Activated CD4-positive, alpha-beta T cell treated with anti-CD3 and anti-CD28 coated beads for 48 hours (primary cell): Measurements from ENCODE around the gene SLC10A1.

Experiments
- DNase-seq: peaks from one replicate; pipeline ENCODE4 v3.0.0-alpha.2; 2020

The SLC10A1 gene

DNA sequence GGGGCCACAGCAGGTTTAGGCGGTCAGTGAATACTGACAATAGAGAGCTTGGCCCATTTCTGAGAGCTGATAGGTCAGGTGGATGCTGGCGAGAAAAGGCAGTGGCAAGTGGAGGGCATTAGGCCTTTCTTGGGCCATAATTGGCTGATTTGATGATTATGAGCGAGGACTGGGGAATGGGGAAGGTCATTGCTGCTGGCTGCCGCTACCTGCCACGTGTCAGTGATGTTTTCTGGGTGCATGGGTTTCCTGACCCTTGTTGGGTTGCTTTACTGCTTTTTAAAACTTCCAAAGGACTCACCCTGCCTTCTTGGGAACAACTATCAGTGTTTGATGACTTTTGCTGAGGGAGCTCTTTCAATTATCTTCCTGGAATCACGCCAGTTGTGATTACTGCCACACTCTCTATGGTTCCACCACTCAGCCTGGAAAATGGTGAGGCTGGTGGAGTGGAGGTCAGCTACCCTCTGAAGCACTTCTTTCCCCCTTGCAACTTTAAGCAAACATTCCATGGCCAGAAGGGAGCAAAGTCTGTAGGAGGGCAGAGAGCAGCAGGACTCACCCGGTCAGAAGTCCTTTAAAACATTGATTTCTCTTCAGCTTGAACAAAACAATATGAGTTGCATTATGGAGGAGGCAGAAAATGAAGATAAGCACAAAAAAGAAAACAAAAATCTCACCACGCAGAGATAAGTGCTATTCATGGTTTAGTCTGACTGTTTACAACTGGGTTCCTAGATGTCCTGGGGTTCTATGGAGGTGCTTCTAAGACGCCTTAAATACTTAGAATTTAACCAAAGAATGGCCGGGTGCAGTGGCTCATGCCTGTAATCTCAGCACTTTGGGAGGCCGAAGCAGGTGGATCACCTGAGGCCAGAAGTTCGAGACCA lies 12.1 kb upstream of the SLC10A1 start:
- DNase-seq = no peak

DNA sequence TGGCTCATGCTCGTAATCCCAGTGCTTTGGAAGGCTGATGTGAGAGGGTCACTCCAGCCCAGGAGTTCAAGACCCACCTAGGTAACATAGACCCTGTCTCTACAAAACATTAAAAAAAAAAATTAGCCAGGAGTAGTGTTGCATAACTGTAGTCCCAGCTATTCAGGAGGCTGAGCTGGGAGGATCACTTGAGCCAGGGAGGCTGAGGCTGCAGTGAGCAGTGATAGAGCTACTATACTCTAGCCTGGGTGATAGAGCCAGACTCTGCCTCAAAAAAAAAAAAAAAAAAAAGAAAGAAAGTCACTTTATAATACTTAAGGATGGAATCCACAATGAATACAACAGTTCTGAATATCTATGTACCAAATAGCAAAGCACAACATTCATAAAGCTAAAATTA lies 10.2 kb upstream of the SLC10A1 start:
- no peak for DNase-seq

DNA sequence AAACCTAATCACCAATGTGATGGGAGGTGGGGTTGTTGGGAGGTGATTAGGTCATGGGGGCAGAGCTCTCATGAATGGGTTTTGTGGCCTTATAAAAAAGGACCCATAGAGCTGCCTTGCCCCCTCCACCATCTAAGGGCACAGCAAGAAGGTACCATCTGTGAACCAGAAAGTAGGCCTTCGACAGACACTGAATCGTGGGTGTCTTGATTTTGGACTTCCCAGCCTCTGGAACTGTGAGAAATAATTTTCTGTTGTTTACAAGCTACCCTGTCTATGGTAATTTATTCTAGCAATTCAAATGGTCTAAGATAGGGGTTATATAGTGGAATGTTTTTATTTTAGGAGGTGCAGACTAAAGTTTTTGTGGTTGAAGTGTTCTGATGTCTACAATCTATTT lies 7.9 kb upstream of the SLC10A1 start:
- DNase-seq = no peak

DNA sequence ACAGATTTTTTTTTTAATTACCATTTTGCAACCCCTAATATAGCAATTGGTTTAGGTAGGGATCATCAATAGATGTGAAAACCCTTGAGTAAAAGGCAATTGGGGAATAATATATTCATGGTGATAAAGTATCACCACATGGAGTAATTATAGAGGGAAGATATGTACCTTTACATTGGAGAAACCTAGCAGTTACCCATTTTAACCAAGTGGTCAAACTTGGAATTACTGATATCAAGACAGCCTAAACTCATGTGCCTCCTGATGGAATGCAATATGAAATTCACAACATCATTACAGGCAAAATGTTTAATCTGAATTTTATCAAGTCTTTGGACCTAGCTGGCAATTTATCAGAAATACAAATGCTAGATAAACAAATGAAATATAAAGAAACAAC lies 6.7 kb upstream of the SLC10A1 start:
- DNase-seq = no peak

DNA sequence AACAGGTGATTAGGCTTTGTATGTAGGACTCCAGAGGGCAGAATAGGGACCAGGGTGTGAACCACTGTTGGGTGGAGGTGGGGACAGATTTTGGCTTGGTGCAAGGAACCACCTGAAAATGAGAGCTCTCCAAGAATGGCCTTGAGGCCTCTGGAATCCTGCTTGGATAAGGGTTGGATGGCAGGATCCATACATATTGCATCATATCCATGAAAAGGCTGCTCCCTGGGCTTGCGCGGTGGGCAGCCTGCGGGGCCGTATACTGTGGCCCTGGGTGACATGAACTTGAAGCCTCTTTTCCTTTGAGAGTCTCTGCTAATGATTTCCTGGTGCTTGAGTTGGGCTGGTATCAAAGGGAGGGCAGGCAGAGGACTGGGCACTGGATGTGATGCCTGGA lies 1.3 kb upstream of the SLC10A1 start:
- no peak for DNase-seq

DNA sequence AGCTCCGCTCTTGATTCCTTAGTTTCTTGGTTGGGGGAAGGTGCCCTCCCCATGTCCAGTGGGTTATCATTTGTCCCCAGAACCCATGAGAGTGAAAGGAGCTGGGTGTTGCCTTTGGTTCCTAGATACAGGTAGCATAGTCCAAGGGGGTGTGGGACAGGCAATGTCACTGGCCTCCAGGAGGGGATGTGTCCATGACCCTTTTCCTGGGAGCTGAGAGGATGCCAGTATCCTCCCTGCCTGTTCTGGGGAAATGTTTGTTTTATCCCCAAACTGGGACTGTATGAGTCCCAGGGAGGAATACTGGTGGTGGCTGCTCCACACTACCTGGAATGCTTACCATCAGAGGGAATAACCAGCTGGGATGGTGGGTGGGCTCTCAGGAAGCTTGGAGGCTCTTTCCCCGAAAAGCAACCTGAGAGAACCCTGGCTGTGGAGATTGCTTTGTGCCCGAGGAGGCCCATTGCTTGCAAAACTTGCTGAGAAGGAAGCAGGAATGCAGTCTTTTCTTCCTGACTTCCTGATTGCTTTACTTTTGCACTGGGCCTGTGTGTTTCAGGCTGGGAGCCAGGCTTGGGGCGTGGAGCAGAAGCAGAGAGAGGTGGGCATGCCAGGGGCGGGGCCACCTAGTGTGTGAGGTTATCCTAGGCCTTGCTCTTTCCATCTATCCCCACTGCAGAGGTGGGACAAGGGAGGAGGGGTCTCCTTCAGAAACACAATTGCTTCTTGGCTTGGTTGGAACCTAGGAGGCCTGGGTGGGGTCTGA lies 715 bp upstream of the SLC10A1 start:
- no peak for DNase-seq

DNA sequence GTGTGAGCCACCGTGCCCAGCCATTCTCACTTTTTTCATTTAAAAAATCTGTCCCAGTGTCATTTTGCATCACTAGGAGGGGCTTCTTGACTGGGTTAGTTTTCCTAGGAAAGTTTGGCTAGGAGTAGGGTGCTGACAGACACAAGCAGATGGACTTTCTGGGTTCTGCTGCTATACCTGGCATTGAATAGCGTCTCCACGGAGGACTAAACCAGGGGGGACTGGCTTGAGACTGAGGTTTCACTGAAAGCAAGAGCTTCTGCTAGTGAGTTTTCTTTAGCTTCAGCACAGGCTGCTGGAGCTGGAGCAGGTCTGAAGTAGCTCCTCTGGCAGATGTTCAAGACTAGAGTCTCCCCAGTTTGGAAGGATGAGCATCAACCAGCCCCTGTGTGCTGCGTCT lies 1.4 kb downstream of the SLC10A1 start:
- no peak for DNase-seq

DNA sequence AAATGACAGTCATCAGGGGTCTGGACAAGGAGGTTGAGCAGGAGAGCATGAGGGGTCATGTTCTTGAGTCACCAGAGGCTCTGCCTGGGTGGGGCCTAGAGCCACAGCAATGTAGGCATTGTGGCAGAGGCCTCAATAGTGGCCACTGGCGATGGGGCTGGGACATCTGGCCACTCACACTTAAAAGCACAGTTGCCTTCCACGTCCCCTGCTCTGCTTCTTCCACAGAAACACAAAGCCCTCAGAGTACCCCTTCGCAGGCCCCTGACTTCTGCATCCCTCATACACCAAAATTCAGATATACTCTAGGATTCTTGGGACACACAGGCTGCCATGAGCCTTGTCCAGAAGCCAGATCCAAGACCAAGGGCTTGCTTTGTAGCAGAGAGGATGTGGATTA lies 2.2 kb downstream of the SLC10A1 start:
- no peak for DNase-seq

DNA sequence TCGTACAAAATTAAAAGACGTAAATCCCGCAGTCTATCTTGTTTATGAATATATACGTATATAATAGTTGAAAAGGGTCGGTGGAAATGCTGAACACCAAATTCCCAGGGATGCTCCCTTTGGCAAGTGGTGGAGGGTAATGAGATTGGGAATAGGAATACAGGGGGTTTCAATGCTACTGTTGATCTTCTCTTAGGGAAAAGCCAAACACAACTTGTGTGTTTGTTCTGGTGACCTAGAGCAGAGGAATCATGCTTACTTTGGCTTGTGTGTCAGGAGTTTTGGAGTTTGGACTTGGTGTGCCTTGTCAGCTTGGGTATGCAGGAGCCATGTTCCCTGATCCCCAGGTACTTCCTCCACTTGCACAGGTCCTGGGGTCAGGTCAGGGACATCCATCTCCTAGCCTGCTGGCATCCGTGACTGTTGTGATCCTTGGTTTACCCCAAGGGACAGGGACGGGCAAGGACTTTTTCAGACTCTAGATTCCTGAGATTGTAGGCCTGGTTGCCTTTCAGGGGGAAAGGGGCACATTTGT lies 4.1 kb downstream of the SLC10A1 start:
- no peak for DNase-seq

DNA sequence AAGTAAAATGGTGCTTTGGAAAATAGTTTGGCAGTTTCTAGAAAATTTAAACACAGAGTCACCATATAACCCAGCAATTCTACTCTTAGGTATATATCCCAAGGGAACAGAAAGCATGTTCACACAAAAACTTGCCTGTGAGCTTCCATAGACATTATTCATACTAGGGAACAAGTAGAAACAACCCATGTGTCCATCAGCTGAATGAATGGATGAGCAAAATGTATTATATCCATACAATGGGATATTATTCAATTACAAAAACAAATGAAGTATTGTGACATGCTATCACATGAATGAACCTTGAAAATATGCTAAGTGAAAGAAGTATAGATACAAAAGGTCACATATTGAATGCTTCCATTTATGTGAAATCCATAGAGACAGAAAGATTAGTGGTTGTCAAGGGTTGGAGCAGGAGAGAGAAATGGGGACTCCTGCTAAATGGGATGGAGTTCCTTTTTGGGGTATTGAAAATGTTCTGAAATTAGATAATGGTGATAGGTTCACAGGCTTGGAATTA lies 7.9 kb downstream of the SLC10A1 start:
- DNase-seq = no peak

DNA sequence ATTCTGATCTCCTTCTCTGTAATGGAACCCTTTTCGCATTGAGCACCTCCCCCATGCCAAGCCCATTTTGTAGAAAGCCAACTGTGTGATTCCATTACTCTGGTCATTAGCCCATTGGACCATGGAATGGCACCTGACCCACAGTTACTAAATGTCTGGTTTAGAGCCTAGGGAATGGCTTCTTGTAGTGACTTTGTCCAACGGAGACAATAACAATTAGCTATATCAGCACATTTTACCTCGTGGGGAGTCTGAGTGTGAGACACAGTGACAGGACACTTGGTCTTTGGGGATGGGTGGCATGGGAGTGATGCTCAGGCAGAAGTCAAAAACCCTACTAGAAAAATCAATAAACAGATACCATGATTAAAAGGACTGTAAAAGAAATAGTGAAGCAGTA lies 10.4 kb downstream of the SLC10A1 start:
- DNase-seq = no peak

DNA sequence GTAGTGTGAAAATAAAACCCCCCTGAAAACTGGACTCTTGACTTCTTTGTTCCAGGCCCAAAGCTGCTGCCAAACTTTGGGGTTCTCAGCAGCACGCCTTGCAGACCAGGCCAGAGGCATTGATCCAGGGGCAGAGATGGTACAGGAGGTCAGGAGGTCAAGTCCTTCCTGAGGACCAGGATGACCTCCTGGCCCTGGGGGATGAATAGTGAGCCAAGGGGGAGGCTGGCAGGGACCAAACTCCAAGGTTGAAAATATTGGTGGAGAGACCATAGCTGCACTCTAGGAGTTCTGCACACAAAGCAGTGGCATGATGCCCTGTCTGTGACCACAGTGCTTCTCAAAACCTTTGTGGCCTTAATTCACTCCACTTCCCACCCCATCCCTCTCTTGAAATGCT lies 12.1 kb downstream of the SLC10A1 start:
- DNase-seq = no peak

DNA sequence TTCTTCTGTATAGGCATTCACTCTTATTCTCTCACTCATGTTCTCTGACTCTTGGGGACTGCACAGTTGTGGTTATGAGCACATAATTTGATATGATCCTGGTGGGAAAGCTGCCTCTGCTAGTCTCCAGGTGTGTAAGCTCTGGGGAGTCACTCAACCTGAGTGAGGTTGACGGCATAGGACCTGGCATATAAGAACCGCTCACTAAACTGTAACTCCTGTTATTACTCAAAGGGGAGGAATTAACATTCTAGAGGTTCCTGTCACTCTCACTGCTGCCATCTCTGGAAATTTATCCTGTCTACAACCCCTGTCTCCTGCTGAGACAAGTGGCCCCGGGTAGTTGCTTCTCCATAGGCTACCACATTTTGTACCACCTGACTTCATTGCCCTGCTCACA lies 16.1 kb downstream of the SLC10A1 start:
- DNase-seq = no peak

DNA sequence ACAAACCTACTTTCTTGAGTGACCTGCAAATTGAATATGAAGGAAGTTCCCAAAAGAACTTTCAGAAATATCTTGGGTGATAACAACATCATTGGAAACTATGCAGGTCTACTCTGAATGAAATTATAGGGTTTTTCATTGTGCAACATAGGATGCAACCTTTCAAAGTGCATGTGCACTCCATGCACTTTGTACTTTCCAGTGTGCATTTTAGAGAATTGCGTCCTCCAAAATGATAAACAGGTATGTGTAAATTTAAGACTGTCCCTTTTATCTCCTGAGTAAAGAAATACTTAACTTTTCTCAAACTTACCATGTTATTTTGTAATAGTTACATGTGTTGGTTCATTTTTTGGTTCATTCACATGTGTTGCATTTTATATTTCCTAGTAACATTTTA lies 16.9 kb downstream of the SLC10A1 start:
- DNase-seq = no peak

DNA sequence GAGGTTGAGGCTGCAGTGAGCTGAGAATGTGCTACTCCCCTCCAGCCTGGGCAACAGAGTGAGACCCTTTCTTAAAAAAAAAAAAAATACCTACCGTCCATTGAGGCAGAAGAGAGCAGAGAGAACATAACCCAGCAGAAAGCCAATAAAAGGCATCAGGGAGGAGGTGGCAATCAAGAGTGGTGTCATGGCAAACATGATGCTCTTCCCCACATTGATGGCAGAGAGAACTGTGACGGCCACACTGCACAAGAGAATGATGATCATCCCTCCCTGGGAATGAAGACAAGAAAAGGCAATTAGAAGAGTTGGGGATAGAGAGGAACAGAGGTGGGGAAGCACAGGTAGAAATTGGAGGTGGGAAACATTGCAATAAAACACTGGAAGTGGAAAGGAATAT lies 18.0 kb downstream of the SLC10A1 start:
- no peak for DNase-seq

DNA sequence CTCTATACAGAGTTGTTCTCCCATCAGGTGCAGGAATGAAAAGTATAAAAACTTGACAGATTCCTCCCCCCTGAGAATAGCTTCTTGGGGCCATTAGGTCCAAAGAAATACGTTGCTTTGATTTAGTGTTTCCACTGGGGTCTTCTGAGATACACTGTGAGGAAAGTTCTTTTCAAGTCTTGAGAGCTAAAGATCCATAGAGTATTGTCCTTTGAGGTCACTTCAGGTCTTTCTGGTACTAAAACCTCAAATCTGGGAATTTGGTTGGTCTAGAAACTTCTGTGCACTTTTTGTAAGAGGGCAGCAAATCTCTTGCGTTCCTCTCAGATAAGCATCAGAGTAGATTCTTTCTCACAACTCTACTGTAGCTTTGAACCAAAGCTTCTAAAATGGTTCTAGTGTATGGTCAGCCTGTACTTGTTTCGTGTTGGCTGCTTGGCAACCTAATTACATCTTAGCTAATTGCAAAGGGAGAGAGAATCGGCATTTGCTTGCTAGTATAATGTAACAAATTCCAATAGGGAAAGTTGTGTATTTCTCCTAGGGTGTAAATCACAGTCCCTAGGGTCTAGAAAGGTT lies 20.1 kb downstream of the SLC10A1 start:
- no peak for DNase-seq

DNA sequence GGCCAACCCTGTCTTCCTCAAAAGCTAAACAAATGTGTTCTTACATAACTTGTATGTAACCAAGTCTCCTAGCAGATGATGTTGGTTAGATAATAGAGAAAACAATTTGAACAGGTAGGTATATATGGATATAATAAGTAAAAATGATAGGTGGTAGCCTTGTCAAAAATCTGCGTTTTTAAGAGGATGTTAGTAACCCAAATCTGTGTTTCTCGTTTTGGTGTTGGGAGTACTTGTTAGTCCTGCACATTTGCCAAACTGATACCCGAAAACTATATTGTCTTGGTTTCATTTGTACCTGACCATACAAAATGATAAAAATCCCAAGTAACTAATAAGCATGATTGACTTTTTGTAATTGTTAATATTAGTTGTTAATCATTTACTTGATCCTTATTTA lies 22.0 kb downstream of the SLC10A1 start:
- no peak for DNase-seq

DNA sequence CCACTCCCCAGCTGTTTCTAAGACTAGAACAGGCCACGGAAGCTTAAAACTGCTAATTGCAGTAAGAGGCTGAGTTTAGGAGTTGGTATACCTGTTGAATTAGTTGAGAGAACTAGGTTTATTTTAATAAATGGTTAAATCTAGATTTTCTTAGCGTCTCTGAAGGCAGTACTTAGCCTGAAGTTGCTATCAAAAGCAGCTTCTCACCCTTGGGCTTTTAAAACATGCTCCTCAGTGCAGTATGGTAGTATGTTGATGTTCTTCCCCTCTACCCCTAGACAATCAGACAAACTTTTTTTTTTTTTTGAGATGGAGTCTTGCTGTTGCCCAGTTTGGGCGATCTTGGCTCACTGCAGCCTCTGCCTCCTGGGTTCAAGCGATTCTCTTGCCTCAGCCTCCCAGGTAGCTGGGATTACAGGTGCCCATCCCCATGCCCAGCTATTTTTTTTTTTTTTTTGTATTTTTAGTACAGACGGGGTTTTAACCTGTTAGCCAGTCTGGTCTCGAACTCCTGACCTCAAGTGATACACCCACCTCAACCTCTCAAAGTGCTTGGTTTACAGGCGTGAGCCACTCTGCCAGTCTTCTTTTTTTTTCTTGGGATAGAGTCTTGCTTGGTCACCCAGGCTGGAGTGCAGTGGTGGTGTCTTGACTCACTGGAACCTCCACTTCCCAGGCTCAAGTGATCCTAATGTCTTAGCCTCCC lies 23.3 kb downstream of the SLC10A1 start:
- no peak for DNase-seq

DNA sequence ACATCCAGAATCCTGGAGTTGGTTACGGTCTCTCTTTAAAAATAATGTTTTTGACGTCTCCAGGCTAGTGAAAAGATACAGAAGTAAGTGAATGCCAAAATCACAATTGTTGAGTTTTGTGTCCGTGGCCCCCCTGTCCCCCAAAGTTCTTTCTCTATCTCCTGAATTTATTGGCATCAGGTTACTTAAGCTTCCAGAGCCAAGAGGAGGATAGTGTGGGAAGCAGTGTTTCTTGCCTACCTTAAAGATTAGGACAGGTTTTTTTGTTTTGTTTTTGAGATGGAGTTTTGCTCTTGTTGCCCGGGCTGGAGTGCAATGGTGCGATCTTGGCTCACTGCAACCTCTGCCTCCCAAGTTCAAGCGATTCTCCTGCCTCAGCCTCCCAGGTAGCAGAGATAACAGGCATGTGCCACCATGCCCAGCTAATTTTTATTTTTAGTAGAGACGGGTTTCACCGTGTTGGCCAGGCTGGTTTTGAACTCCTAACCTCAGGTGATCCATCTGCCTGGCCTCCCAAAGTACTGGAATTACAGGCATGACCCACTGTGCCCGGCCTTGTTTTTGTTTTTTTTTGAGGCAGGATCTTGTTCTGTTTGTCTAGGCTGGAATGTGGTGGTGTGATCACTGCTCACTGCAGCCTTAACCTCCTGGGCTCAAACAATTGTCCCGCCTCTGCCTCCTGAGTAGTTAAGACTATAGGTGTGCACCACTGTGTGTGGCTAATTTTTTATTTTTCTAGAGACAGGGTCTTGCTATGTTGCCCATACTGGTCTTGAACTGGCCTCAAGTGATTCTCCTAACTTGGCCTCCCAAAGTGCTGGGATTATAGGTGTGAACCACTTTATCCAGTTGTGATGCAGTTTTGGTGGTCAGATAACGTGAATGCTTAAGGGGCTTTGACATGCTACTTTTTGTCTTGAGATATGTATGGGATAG lies 24.7 kb downstream of the SLC10A1 start:
- no peak for DNase-seq

DNA sequence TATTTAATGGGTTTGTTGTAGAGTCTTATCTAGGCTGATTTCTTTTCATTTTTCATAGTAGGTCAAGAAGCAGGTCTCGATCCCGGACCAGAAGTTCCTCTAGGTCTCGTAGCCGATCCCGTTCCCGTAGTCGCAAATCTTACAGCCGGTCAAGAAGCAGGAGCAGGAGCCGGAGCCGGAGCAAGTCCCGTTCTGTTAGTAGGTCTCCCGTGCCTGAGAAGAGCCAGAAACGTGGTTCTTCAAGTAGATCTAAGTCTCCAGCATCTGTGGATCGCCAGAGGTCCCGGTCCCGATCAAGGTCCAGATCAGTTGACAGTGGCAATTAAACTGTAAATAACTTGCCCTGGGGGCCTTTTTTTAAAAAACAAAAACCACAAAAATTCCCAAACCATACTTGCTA lies 25.9 kb downstream of the SLC10A1 start:
- DNase-seq = no peak

DNA sequence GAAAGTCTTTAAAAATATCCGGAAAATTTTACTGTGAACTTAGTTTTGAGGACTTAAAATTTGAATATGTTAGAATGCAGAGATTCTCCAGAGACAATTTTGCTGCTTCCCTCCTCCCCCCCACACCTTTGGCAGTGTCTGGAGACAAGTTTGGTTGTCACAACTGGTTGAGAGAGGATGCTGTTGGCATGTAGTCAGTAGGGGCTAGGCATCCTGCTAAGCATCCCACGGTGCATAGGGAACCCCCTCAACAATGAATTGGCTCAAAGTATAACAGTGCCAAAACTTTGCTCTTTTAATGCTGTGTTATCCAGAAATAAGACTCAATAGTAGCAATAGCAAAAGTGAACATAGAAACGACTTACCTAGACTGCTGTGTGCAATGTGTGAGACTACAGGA lies 26.5 kb downstream of the SLC10A1 start:
- DNase-seq = no peak

DNA sequence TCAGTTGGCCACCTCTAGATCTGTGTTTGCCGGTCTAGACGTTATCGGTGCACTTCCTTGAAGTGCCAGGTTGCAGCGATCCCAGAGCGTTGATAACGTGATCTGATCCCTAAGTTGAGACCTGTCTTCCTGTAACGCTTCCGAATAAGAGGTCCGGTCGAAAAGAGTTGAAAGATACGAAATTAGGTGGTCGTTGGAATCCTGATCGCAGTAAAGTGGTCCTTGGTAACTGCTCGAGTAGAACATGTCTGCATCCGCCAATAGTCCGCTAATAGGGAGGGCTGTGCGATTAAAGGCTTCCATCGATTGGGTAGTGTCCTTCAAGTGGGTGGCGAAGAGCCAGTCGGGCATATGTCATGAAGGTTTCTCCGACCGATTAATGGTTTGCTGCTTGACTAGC lies 27.4 kb downstream of the SLC10A1 start:
- no peak for DNase-seq
